Esophagus muscularis mucosa (tissue), 4 donors: Measurements from ENCODE around the gene PNPLA5.

ENCODE experiments used
- EP300 ChIP-seq: sonication (generic); formaldehyde crosslinking; IDR thresholded peaks from one replicate; pipeline ENCODE4 v1.6.1; 2017; ENCODE audit warnings: antibody characterized with exemption
- POLR2A ChIP-seq: fragments of 450-650 bp; IDR thresholded peaks from one replicate; pipeline ENCODE4 v1.6.1; 2017; ENCODE audit warnings: antibody characterized with exemption, moderate library complexity, mild to moderate bottlenecking, low read depth
- POLR2AphosphoS5 ChIP-seq, 2 donors: sonication (generic); formaldehyde crosslinking; IDR thresholded peaks; one replicate each; pipeline ENCODE4 v1.6.1; 2017; ENCODE audit warnings: antibody characterized with exemption in 2 of 2
- TF ChIP-seq, protein P1 (sequence below), 3 experiments: fragments of 200-600 bp in 2 of 3; fragments of 450-650 bp in 1 of 3; sonication (generic) in 2 of 3; IDR thresholded peaks; one replicate each; pipeline ENCODE4 v1.5.1; 2017 to 2019; ENCODE audit warnings: antibody characterized with exemption in 3 of 3, mild to moderate bottlenecking in 2 of 3, moderate library complexity in 1 of 3

GRCh38 chr22:43925433-43926348 is 33.9 kb upstream of the PNPLA5 start:
- TF ChIP-seq, protein P1, sequence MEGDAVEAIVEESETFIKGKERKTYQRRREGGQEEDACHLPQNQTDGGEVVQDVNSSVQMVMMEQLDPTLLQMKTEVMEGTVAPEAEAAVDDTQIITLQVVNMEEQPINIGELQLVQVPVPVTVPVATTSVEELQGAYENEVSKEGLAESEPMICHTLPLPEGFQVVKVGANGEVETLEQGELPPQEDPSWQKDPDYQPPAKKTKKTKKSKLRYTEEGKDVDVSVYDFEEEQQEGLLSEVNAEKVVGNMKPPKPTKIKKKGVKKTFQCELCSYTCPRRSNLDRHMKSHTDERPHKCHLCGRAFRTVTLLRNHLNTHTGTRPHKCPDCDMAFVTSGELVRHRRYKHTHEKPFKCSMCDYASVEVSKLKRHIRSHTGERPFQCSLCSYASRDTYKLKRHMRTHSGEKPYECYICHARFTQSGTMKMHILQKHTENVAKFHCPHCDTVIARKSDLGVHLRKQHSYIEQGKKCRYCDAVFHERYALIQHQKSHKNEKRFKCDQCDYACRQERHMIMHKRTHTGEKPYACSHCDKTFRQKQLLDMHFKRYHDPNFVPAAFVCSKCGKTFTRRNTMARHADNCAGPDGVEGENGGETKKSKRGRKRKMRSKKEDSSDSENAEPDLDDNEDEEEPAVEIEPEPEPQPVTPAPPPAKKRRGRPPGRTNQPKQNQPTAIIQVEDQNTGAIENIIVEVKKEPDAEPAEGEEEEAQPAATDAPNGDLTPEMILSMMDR (IDR thresholded peaks at IDR 0.05), result no peak
- TF ChIP-seq POLR2AphosphoS5 (IDR thresholded peaks at IDR 0.05) (no peak), EP300 (no peak), POLR2A (no peak)
